Fibroblast of villous mesenchyme (primary cell): Measurements from ENCODE around the gene LRRC10B. TPM values are rescaled to one million over a fixed set of nuclear protein-coding genes. Genes with fewer than 3 reads are reported as not detected.

ENCODE experiments used
- DNase-seq: peaks from one replicate; pipeline ENCODE4 v3.0.0-alpha.2; 2010; ENCODE audit warnings: low read depth
- H3K4me3 ChIP-seq: 2 replicates; pipeline ENCODE4 v1.5.1; 2011; ENCODE audit warnings: low read depth, mild to moderate bottlenecking, low read length
- CTCF ChIP-seq: IDR thresholded peaks from 2 replicates; pipeline ENCODE4 v1.5.1; 2012; ENCODE audit warnings: low read depth, mild to moderate bottlenecking, low read length; ENCODE audit not compliant: insufficient read depth
- total RNA-seq: library from RNA; depleted of rRNA; stranded (reverse); fragments of >200 nt; gene quantifications from 2 replicates; pipeline ENCODE4 v1.2.3, GENCODE V29; 2012

LRRC10B gene
- total RNA-seq, 1 donor: not detected

GRCh38 chr11:61499816-61500491 lies 8.6 kb upstream of the LRRC10B start:
- TF ChIP-seq CTCF: no peak
- H3K4me3 ChIP-seq: no peak overlapping the region
- DNase-seq: no peak

GRCh38 chr11:61502522-61502921 lies 6.0 kb upstream of the LRRC10B start:
- TF ChIP-seq CTCF: no peak
- no peak for DNase-seq
- no peak overlapping the region for H3K4me3 ChIP-seq

GRCh38 chr11:61503135-61503770 lies 5.3 kb upstream of the LRRC10B start:
- no peak for TF ChIP-seq CTCF
- DNase-seq: no peak
- no peak overlapping the region for H3K4me3 ChIP-seq

- TF ChIP-seq CTCF: no peak
- no peak for DNase-seq
- H3K4me3 ChIP-seq: no peak overlapping the region
These were observed 3.4 kb upstream of the LRRC10B start for GRCh38 chr11:61505106-61505505.

- no peak for TF ChIP-seq CTCF
- no peak for DNase-seq
These were observed 2.9 kb upstream of the LRRC10B start for GRCh38 chr11:61505640-61506155.

GRCh38 chr11:61507012-61507768 lies 1.4 kb upstream of the LRRC10B start:
- TF ChIP-seq CTCF: no peak
- no peak for DNase-seq
- no peak overlapping the region for H3K4me3 ChIP-seq

More at GRCh38 chr11:61505640-61506155, 2.9 kb upstream of the LRRC10B start:
- H3K4me3 ChIP-seq: no peak overlapping the region
